Lower leg skin (tissue), 4 donors: ENCODE measurements around the gene RBM47. TPM values are rescaled to one million over a fixed set of nuclear protein-coding genes. Genes with fewer than 3 reads are reported as not detected.

ENCODE experiments used
- DNase-seq, 2 donors: peaks; one replicate each; pipeline ENCODE4 v3.0.0-alpha.2; 2019; ENCODE audit warnings: low spot score in 2 of 2
- H3K4me3 ChIP-seq: fragments of 200-600 bp; sonication (generic); 2 replicates; pipeline ENCODE4 v1.5.1; 2017; ENCODE audit warnings: mild to moderate bottlenecking, low read depth; ENCODE audit not compliant: poor library complexity, severe bottlenecking
- CTCF ChIP-seq, 3 donors: fragments of 450-650 bp; IDR thresholded peaks; one replicate each; pipeline ENCODE4 v1.5.1; 2016; ENCODE audit warnings: antibody characterized with exemption in 3 of 3, mild to moderate bottlenecking in 3 of 3, moderate library complexity in 2 of 3
- POLR2A ChIP-seq, 2 donors: fragments of 450-650 bp; IDR thresholded peaks; one replicate each; pipeline ENCODE4 v1.6.1; 2016 to 2017; ENCODE audit warnings: antibody characterized with exemption in 2 of 2, mild to moderate bottlenecking in 1 of 2, moderate library complexity in 1 of 2
- whole genome bisulfite sequencing, 2 donors: methylation state at CpG; one replicate each; pipeline ENCODE4 v1.1.5; 2018; 5-methylcytosine and 5-hydroxymethylcytosine counted together
- intact Hi-C: fragments of 100-400 bp; cut with DNase I; formaldehyde crosslinking; loops from one replicate; pipeline ENCODE4 v1.15.0; 2023; ENCODE audit warnings: low total_unique reads
- total RNA-seq, 4 donors: library from RNA; depleted of rRNA; stranded (reverse); fragments of >200 nt; gene quantifications; one replicate each; pipeline ENCODE4 v1.1.0, GENCODE V29; 2016

Gene RBM47
- total RNA-seq, 4 donors from 2014 or later, result 38.4 to 73.8 (median 46.9) TPM

GRCh38 chr4:40458683-40459082 lies 171.0 kb downstream of the RBM47 start:
- no peak for TF ChIP-seq POLR2A (IDR thresholded peaks at IDR 0.05)
- TF ChIP-seq CTCF (IDR thresholded peaks at IDR 0.05), result no peak
- WGBS, 2 donors, result 87% methylated on average over 4 of the region's 4 CpGs
- intact Hi-C loops, result no loop called here
- no peak for DNase-seq
- no peak overlapping the region for H3K4me3 ChIP-seq

- H3K4me3 ChIP-seq, result no peak overlapping the region
- WGBS, 2 donors, result 90 to 92% methylated on average over 1 of the region's 1 CpG
- no peak for TF ChIP-seq CTCF (IDR thresholded peaks at IDR 0.05)
- no peak for TF ChIP-seq POLR2A (IDR thresholded peaks at IDR 0.05)
- intact Hi-C loops, result no loop called here
- DNase-seq, result no peak
Measured at GRCh38 chr4:40458109-40458508, 171.6 kb downstream of the RBM47 start.

- no peak for DNase-seq
- 87 to 88% methylated on average over 5 of the region's 5 CpGs for WGBS, 2 donors
- H3K4me3 ChIP-seq, result no peak overlapping the region
- intact Hi-C loops, result no loop called here
- TF ChIP-seq POLR2A (IDR thresholded peaks at IDR 0.05), result no peak
- TF ChIP-seq CTCF (IDR thresholded peaks at IDR 0.05), result no peak
Measured at GRCh38 chr4:40455340-40455902, 174.2 kb downstream of the RBM47 start.

- intact Hi-C loops, result no loop called here
- TF ChIP-seq CTCF (IDR thresholded peaks at IDR 0.05) (no peak), POLR2A (IDR thresholded peaks at IDR 0.05) (no peak)
- no peak for DNase-seq
- 91 to 94% methylated on average over 2 of the region's 2 CpGs for WGBS, 2 donors
- H3K4me3 ChIP-seq, result no peak overlapping the region
Measured at GRCh38 chr4:40454816-40455215, 174.8 kb downstream of the RBM47 start.

- no peak for TF ChIP-seq CTCF (IDR thresholded peaks at IDR 0.05)
- TF ChIP-seq POLR2A (IDR thresholded peaks at IDR 0.05), result no peak
- 89 to 91% methylated on average over 6 of the region's 6 CpGs for WGBS, 2 donors
- intact Hi-C loops, result no loop called here
- no peak for DNase-seq
- H3K4me3 ChIP-seq, result no peak overlapping the region
Measured at GRCh38 chr4:40453912-40454311, 175.8 kb downstream of the RBM47 start.

DNA sequence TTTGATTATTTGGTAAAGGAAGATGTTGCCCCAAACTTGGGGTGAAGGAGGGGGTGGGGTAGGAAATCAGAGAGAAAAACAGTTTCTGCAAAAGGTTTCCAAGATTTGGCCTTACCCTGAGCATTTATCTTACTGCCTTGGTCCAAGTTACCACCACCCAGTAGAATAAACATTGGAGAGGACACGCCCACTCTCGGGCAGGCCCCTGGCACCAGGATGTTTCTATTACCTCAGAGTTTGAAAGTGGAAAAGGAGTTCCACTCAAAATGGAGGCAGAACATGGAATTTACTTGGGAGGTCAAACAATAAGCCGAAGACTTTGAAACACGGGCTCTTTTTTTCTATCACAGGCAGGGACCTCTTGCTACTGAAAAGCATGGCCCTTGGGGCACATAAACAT lies 180.8 kb downstream of the RBM47 start:
- intact Hi-C loops, result no loop called here
- no peak for TF ChIP-seq POLR2A (IDR thresholded peaks at IDR 0.05)
- TF ChIP-seq CTCF (IDR thresholded peaks at IDR 0.05), result no peak
- 65 to 67% methylated on average over 4 of the region's 4 CpGs for WGBS, 2 donors
- no peak overlapping the region for H3K4me3 ChIP-seq
- DNase-seq, result no peak
